Adipose tissue (tissue), 3 donors: Measurements from ENCODE around the gene TOM1. TPM values are rescaled to one million over a fixed set of nuclear protein-coding genes. Genes with fewer than 3 reads are reported as not detected.

Experiments used
- H3K27ac ChIP-seq: one replicate; pipeline ENCODE4 v1.5.1; 2013; ENCODE audit warnings: low read depth, low read length
- WGBS, 3 donors: extraction: QIAGEN DNeasy Blood & Tissue Kit; methylation state at CpG; one replicate each; pipeline ENCODE4 v1.1.7; 2013; 5-methylcytosine and 5-hydroxymethylcytosine counted together
- polyA plus RNA-seq, 3 donors: library from polyadenylated mRNA; stranded (reverse); fragments of 200-250 nt; gene quantifications; one replicate each; pipeline ENCODE4 v1.2.3, GENCODE V29; 2013
- donor health status: healthy with polysubstance abuse.
- donor health status: Bipolar disorder and iron deficiency.
- donor health status: healthy.

The TOM1 gene
- polyA plus RNA-seq, 3 donors, result 22.7 to 66.6 (median 40.2) TPM

- WGBS, 3 donors, result 84 to 90% (median 89%) methylated on average over 7 of the region's 7 CpGs
- H3K27ac ChIP-seq, result no peak overlapping the region
These were observed 35.8 kb downstream of the TOM1 start for GRCh38 chr22:35335468-35335867.

- no peak overlapping the region for H3K27ac ChIP-seq
- WGBS, 3 donors, result 71 to 83% (median 82%) methylated on average over 12 of the region's 12 CpGs
These were observed 36.5 kb downstream of the TOM1 start for GRCh38 chr22:35335936-35336781.

- WGBS, 3 donors, result 90 to 93% (median 92%) methylated on average over 4 of the region's 4 CpGs
- H3K27ac ChIP-seq, result no peak overlapping the region
These were observed 38.2 kb downstream of the TOM1 start for GRCh38 chr22:35337932-35338331.

DNA sequence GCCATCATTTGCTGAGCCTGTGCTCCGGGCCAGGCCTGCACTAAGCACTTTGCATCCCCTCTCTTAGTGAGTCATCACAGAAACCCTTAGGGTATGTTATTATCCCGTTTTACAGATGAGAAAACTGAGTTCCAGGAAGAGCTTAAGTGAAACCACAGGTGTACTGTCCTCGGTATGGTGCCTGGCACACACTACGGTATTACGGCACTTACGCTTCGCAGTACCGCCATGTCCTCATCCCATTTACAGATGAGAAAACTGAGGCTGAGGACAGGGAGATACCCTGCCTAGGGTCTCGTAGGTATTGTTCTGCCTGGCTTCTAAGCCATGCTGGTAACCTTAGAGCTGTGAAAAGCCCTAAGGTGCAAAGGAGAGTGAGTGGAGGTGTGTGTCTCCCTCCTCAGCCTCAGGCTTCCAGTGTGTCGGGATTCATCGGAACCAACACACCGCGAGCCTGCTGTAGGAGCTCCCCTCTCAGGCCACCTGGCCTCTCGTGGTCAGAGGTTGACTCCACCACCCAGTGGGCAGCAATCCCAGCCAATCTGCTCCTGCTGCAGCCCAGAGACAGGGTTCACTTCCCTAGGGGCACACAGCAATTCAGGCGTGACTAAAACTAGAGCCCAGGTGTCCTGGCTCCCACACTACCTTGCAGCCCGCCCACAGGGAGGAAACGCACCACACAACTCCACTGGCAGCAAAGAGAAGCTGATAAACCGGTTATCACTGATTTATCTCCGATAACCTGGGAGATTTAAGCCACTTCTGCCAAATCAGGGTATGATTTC, 41.6 kb downstream of the TOM1 start:
- 86 to 93% (median 91%) methylated on average over 19 of the region's 19 CpGs for WGBS, 3 donors
- H3K27ac ChIP-seq, result no peak overlapping the region

DNA sequence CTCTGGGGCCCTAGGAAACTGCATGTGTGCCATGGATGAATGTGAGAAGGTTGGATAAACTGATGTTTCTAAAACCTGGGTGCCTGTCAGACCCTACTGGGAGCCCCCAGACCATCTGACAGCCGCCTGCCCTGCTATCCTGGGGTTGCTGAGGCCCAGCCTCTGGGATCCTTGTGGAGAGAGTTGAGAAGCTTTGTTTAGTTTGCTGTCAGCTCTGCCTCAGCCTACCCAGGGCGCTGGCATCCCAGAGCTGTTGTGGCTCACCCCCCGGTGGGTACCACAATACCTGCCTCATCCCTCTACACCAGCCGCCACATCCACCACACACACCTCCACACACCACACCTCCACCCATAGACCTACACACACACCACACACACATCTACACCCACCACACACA, 42.7 kb downstream of the TOM1 start:
- H3K27ac ChIP-seq, result no peak overlapping the region
- 94 to 96% (median 95%) methylated on average over 4 of the region's 4 CpGs for WGBS, 3 donors

- no peak overlapping the region for H3K27ac ChIP-seq
- WGBS, 3 donors, result 95 to 97% (median 96%) methylated on average over 25 to 26 of the region's 26 CpGs
These were observed 44.2 kb downstream of the TOM1 start for GRCh38 chr22:35343664-35344550.

DNA sequence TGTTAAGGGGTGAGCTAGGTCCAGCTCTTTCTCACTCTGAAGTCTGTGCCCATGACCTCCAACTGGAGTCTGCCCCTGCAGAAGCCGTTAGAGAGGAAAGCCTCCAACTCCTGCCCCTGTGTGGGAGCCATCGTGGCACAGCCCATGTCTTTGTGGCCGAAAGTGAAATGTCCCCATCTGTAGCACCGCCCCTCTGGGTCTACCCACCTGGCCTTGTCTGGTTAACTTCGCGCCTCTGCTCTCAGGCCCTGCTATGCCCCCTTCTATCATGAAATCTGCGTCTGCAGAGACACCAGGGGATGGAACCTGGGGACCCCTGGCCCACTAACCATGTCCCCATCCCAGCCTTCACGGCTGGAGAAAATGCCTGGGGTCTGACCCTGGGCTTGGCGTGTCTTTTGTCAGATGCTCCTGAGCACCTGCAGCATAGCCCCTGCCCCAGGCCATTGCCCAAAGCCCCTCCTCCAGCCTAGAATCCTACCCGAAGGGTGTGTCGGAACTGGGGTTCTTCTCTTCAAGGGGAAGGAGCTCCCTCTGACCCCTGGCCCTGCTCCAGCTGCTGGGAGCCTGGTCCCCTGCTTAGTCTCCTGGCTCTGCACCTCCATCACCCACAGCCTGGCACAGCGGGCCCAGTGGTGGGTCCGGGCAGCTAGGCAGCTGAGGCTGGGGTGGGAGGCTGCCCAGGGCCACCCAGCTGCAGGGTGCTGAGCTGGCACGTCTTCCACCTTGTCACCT, 45.4 kb downstream of the TOM1 start:
- WGBS, 3 donors, result 91 to 94% (median 92%) methylated on average over 14 of the region's 14 CpGs
- no peak overlapping the region for H3K27ac ChIP-seq

DNA sequence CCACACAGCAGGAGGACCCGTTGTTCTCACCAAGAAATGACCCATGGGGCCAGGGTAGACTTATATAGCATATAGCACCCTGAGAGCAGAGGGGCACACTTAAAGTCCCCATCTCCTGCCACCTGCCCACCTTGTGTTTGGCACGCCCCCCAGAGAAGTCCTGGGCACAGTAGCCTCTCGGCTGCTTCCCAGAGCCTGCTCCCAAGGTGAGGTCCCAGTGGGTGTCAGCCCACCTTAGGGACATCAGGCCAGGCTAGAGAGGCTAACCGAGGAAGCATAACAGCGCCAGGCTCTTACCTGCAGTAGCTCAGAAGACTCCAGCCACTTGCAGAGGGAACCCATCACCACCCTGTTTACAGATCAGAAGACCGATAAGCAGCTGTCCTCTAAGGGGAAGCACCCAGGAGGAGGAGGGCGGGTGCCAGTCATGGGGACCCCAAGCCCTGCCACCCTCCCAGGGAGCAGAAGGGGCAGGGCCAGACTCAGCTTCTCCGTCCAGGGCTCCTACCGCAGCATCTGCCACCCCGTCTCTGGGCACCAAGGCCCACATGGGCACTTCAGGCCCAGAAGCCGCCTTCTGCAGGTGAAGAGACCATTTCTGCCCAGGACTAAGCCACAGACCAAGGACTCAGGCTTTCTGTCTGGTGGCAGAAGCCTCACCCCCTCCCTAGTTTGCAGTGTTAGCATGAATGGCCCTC, 46.3 kb downstream of the TOM1 start:
- WGBS, 3 donors, result 95 to 99% (median 96%) methylated on average over 11 of the region's 11 CpGs
- H3K27ac ChIP-seq, result no peak overlapping the region

DNA sequence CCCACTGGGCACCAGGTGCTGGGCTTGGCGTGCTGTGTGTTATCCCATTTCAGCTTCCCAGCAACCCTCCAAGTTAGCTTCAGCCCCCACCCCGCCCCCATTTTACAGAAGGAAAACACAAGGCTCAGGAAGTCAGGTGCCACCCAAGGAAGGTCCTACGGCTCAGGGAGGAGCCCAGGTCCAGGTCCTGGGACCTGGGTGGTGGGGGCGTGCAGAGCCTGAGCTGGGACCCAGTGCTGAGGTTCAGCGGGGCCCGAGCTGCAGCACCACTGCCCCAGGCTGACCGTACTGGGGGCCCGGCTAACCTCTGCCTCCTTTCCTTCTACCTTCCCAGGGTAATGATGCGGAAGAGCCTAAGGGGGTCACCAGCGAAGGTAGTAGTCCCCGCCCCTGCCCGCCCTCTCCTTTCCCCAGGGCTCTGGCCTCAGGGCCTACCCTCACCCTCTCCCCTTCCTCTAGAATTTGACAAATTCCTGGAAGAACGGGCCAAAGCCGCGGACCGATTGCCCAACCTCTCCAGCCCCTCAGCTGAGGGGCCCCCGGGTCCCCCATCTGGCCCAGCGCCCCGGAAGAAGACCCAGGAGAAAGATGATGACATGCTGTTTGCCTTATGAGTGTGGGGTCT, 47.0 kb downstream of the TOM1 start:
- WGBS, 3 donors, result 83 to 89% (median 83%) methylated on average over 15 to 19 of the region's 19 CpGs

GRCh38 chr22:35347462-35347861, 47.8 kb downstream of the TOM1 start:
- no peak overlapping the region for H3K27ac ChIP-seq
- WGBS, 3 donors, result 93% methylated on average over 10 of the region's 10 CpGs

More for the DNA sequence above, 47.0 kb downstream of the TOM1 start:
- H3K27ac ChIP-seq, result no peak overlapping the region

GRCh38 chr22:35348026-35348590, 48.4 kb downstream of the TOM1 start:
- no peak overlapping the region for H3K27ac ChIP-seq
- WGBS, 3 donors, result 86 to 95% (median 87%) methylated on average over 18 of the region's 18 CpGs

DNA sequence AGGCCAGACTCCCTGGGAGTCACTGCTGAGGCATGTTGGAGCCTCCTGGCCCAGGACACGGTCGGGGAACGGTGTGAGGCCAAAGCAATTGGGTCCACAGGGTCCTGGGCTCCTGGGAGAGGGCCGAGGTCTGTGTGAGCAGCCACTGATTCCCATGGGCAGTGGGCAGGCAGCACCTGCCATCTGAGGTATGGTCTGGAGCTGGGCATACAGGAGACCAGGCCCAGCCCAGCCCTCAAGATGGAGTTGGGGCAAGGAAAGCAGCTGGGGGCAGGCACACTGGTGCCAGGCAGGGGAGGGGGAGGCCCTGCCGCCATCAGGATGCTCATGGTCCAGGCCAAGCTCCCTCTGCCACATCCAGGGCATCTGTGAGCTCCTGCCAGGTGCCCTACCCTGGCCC, 49.0 kb downstream of the TOM1 start:
- 81 to 92% (median 82%) methylated on average over 5 of the region's 5 CpGs for WGBS, 3 donors
- H3K27ac ChIP-seq, result no peak overlapping the region

GRCh38 chr22:35349368-35349703, 49.6 kb downstream of the TOM1 start:
- 62 to 79% (median 70%) methylated on average over 9 of the region's 9 CpGs for WGBS, 3 donors

GRCh38 chr22:35349704-35350538, 50.2 kb downstream of the TOM1 start:
- 49 to 57% (median 54%) methylated on average over 15 to 17 of the region's 17 CpGs for WGBS, 3 donors
- H3K27ac ChIP-seq, result no peak overlapping the region

More at GRCh38 chr22:35349368-35349703, 49.6 kb downstream of the TOM1 start:
- H3K27ac ChIP-seq, result no peak overlapping the region

GRCh38 chr22:35350539-35351503, 51.1 kb downstream of the TOM1 start:
- 2 to 3% (median 2%) methylated on average over 47 of the region's 47 CpGs for WGBS, 3 donors
- no peak overlapping the region for H3K27ac ChIP-seq
